Stimulated activated CD4-positive, alpha-beta T cell treated with anti-CD3 and anti-CD28 coated beads, Interleukin-15, amount 100 ng/mL, for 48 hours (primary cell): ENCODE measurements around the gene TYW5.
A peak's percentile ranks its signal among the peaks of the same experiment; 100 is the strongest.

Experiments
- DNase-seq, 2 donors: peaks; one replicate each; pipeline ENCODE4 v3.0.0-alpha.2; 2020; ENCODE audit warnings: low read depth in 2 of 2

The TYW5 gene, protein sequence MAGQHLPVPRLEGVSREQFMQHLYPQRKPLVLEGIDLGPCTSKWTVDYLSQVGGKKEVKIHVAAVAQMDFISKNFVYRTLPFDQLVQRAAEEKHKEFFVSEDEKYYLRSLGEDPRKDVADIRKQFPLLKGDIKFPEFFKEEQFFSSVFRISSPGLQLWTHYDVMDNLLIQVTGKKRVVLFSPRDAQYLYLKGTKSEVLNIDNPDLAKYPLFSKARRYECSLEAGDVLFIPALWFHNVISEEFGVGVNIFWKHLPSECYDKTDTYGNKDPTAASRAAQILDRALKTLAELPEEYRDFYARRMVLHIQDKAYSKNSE

GRCh38 chr2:199955339-199956061 lies at the start of gene TYW5, which contains the start of gene MAIP1:
TYW5 (minus strand) TSS chr2:199955491; CDS start chr2:199955470, 21 bp downstream.
MAIP1 (plus strand) TSS chr2:199955582; CDS start chr2:199955799, 217 bp downstream.
- DNase-seq: peak; percentile 59 to 64

GRCh38 chr2:200003444-200003843 lies 48.2 kb upstream of the TYW5 start:
- no peak for DNase-seq

GRCh38 chr2:200000444-200001163 lies 45.3 kb upstream of the TYW5 start:
- DNase-seq: no peak

DNA sequence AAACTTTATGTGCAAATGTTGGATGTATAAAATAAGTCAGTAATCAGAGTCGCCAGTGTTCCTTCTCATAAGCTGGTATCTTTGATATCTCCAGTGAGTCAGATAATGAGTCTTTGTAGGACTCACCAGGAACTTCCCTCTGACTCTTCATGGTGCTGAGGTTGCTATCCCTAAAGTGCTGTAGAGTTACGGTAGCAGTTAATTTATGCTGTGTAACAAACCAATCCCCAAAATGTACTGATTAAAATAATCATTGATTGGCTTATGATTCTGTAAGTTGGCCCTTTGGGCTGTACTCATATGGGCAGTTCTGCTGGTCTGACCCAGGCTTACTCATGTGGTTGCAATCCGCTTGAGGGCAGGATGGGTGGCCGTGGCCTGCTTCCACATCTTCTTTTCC lies 43.9 kb upstream of the TYW5 start:
- DNase-seq: no peak

DNA sequence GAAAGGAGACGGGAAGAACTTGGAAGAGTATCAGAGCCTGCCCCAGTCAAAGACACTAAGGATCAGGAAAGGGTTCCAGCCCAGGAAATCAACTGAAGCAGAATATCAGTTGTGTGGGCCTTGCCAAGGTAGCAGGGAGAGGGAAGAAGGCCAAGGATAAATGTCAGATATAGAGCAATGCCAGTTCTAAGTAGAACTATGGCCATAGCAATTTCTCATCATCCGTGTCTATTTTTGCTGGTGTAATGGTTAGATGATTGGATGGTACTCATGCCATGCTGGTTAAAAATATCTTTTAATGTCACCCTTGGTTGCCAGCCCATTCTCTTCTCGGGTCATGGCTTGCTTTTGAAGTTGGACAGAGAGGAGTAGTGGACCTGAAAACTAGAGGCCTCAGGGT lies 42.0 kb upstream of the TYW5 start:
- DNase-seq: no peak

DNA sequence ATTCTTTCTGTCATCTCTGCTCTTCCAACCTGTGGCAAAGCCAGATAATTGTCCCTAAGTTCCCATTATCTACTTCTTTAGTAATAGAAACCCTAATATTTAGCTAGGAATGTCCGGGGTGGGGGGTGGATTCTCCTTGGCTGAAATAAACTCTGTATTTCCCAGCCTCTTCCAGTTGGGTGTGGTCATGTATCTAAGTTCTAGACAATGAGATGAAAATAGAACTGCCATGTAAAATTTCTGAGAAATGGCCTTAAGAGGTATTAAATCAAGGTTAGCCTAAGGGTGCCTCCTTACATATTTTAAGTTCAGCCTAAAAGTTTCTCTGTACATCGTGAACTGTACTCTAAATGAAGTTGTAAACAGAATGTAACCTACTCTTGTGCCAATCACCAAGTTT lies 39.6 kb upstream of the TYW5 start:
- no peak for DNase-seq

DNA sequence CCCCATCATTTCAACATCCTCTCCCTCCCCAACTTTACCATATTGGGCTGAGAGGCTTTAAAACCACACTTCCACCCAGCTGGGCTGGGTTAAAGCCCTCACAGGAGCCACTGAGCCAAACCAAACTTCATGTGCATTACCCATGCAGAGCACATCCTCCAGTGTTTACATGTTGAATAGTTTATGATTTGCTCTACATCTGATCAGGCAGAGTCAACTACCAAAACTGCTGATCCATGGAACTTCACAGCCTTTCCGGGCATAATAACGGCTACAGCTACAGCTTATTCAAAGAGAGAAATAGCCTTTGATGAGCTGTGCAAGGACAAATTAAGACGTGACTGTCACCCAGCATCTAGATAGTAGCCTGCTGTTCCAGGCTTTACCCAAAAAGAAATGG lies 39.1 kb upstream of the TYW5 start:
- no peak for DNase-seq

GRCh38 chr2:199992296-199992695 lies 37.0 kb upstream of the TYW5 start:
- DNase-seq: no peak

- DNase-seq: no peak
Measured at GRCh38 chr2:199991691-199992090, 36.4 kb upstream of the TYW5 start.

DNA sequence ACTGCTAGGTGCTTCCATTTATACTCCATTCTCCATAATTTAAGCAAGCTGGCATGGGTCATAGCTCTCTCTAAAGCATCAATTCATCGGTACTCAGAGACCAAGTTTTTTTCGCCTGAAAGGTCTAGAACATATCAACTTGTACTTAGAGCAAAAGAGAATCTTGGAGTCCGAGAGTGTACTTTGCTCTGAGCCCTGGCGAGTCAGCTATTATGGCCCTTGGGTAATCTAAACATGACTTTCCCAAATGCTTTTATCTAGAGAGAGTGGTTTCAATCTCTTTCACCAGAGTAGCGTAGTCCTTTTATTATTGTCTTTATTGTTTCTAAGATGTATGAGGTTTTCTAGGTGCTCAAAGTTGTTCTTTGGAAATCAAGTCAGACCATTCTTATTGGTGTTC lies 34.5 kb upstream of the TYW5 start:
- DNase-seq: no peak

DNA sequence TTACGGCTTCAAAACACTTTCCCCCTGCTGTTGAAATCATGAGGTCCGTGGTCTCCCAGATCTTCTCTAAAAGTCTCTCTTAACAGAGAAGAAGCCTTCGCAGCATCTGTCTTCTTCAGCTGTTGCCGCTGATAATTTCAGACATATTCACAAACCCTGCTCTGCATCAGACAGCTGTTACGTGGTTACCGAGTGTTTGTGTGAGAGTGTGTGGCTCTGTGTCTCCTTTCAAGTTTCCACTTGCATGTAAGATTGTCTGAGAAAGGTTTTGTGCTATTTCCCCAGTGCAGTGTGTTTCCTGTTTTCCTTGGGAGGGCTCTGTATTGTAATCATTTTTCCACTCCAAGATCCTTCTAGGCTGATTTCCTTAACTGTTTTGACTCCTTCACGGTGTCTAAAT lies 32.9 kb upstream of the TYW5 start:
- no peak for DNase-seq

DNA sequence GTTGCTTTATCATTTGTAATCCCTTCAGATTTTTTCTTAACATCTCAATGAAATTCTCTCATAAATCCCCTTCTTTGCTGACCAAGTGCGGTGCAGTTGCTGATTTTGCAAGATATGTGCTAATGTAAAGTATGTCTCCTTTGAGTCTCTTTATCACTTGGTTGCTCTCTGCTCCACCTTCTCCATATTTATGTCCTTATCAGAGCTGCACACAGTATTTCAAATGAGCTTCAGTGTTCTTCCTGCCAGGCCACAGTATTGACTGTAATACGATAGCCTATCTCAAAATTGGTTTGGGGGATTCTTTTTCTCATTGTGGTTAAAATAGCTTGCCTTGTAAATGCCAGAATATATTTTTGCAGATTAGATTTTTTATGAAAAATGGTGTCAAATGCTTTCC lies 32.3 kb upstream of the TYW5 start:
- no peak for DNase-seq

- peak; percentile 34 to 47 for DNase-seq
Measured at GRCh38 chr2:199985625-199986207, 30.4 kb upstream of the TYW5 start.

GRCh38 chr2:199984755-199985154 lies 29.5 kb upstream of the TYW5 start:
- no peak for DNase-seq

GRCh38 chr2:199984159-199984558 lies 28.9 kb upstream of the TYW5 start:
- DNase-seq: no peak

GRCh38 chr2:199983534-199983933 lies 28.2 kb upstream of the TYW5 start:
- no peak for DNase-seq

DNA sequence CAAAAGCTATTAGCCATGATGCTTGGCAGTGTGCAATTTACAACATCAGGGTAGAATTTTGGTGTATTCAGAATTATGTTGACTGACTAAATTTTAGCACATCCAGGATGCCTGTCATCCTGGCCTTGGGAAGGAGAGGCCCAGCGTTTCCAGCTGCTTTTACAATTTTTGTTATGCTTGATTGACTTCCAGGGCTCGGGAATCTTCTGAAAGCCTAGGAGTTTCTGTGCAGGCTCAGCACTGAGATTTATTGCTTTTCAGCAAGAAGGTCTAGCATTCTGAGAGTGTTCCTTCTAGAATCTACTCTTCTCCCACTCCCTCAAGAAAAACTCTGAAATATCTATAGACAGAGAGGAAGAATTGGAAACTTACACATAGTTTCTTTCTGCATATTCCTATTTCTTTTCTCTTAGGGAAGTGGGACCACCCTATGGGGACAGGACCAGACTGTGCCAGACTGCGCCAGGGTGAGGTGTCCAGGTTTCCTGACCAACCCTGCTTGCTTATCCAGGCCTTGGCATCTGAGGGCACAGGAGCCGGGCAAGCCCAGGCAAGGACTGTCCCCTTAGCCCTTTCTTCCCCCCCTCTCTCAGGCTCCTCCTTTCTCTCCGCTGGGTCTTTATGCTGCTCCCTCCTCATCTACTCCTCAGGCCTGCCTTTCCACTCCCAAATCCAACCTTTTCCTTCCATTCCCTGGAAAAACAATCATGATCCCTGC lies 27.0 kb upstream of the TYW5 start:
- no peak for DNase-seq

- DNase-seq: peak; percentile 57 to 70
Measured at GRCh38 chr2:199979832-199980628, 24.7 kb upstream of the TYW5 start.

- DNase-seq: no peak
Measured at GRCh38 chr2:199979398-199979797, 24.1 kb upstream of the TYW5 start.

GRCh38 chr2:199977984-199978415 lies 22.7 kb upstream of the TYW5 start:
- peak; percentile 23 to 43 for DNase-seq
